HG02852 (cell line): ENCODE measurements around the gene HUS1.
"Not testable (repeated sequence)": the region's sequence is repeated elsewhere in the genome, so short reads cannot be mapped to it uniquely, and the experiment has no call there.

ENCODE experiments used
- ATAC-seq: cut with Tn5 transposase; IDR thresholded peaks from one replicate; pipeline ENCODE4 v1.9.1; 2021; ENCODE audit warnings: mild to moderate bottlenecking, moderate library complexity; ENCODE audit not compliant: unreplicated experiment

Gene HUS1

GRCh38 chr7:47945261-47946015 lies 34.0 kb downstream of the HUS1 start:
- peak; percentile 63 for ATAC-seq

- no peak for ATAC-seq
Observed at GRCh38 chr7:47944536-47945260, 34.7 kb downstream of the HUS1 start.

GRCh38 chr7:47943676-47944474 lies 35.5 kb downstream of the HUS1 start:
- ATAC-seq, result no peak

GRCh38 chr7:47942651-47943050 lies 36.8 kb downstream of the HUS1 start:
- ATAC-seq, result not testable (repeated sequence)

- no peak for ATAC-seq
Observed at GRCh38 chr7:47942132-47942531, 37.3 kb downstream of the HUS1 start.

GRCh38 chr7:47941136-47941844 lies 38.1 kb downstream of the HUS1 start:
- ATAC-seq, result no peak

- no peak for ATAC-seq
Observed at GRCh38 chr7:47940088-47941013, 39.1 kb downstream of the HUS1 start.

- no peak for ATAC-seq
Observed at GRCh38 chr7:47939425-47940036, 39.9 kb downstream of the HUS1 start.

- ATAC-seq, result no peak
Observed at GRCh38 chr7:47938574-47939165, 40.7 kb downstream of the HUS1 start.

GRCh38 chr7:47937711-47938573 lies 41.5 kb downstream of the HUS1 start:
- ATAC-seq, result peak; percentile 49

- peak; percentile 94 for ATAC-seq
Observed at GRCh38 chr7:47937065-47937687, 42.2 kb downstream of the HUS1 start.

GRCh38 chr7:47936323-47936722 lies 43.1 kb downstream of the HUS1 start:
- no peak for ATAC-seq

- ATAC-seq, result no peak
Observed at GRCh38 chr7:47935336-47935735, 44.1 kb downstream of the HUS1 start.

- ATAC-seq, result no peak
Observed at GRCh38 chr7:47934831-47935230, 44.6 kb downstream of the HUS1 start.

- ATAC-seq, result no peak
Observed at GRCh38 chr7:47933215-47933614, 46.2 kb downstream of the HUS1 start.

- no peak for ATAC-seq
Observed at GRCh38 chr7:47932466-47933037, 46.9 kb downstream of the HUS1 start.

- ATAC-seq, result no peak
Observed at GRCh38 chr7:47932016-47932415, 47.4 kb downstream of the HUS1 start.
